HL-60 (cell line): ENCODE measurements around the gene MARCHF3.

Experiments used
- CTCF ChIP-seq: IDR thresholded peaks from one replicate; pipeline ENCODE4 v1.5.1; 2011; ENCODE audit warnings: low read length, control low read depth, inconsistent platforms; ENCODE audit not compliant: insufficient read depth
- GABPA ChIP-seq: IDR thresholded peaks from 2 replicates; pipeline ENCODE4 v1.6.1; 2012; ENCODE audit warnings: low read depth
- POLR2AphosphoS5 ChIP-seq: IDR thresholded peaks from 2 replicates; pipeline ENCODE4 v1.6.1; 2012; ENCODE audit warnings: low read depth
- REST ChIP-seq: IDR thresholded peaks from 2 replicates; pipeline ENCODE4 v1.6.1; 2012; ENCODE audit warnings: low read depth; ENCODE audit not compliant: insufficient replicate concordance
- SPI1 ChIP-seq: IDR thresholded peaks from 2 replicates; pipeline ENCODE4 v1.6.1; 2012; ENCODE audit warnings: low read depth, mild to moderate bottlenecking, borderline replicate concordance

- TF ChIP-seq CTCF (no peak), POLR2AphosphoS5 (no peak), REST (no peak), SPI1 (no peak), GABPA (no peak)
Measured at GRCh38 chr5:126848253-126848652, 182.1 kb downstream of the MARCHF3 start.
